HepG2 (cell line): ENCODE data around the gene RXYLT1. TPM values are rescaled to one million over a fixed set of nuclear protein-coding genes. Genes with fewer than 3 reads are reported as not detected.

Experiments used
- AGO1 ChIP-seq: fragments of 200-400 bp; formaldehyde crosslinking; IDR thresholded peaks from 2 replicates; pipeline ENCODE4 v1.6.1; 2017; ENCODE audit warnings: mild to moderate bottlenecking, low read depth, low read length, moderate library complexity; ENCODE audit not compliant: poor library complexity, severe bottlenecking
- ATF2 ChIP-seq: sonication (generic); formaldehyde crosslinking; IDR thresholded peaks from 2 replicates; pipeline ENCODE4 v1.4.0; 2020; ENCODE audit warnings: missing genetic modification reagents
- ATF4 ChIP-seq, 2 experiments: fragments of 450-650 bp in 1 of 2; sonication (generic) in 1 of 2; formaldehyde crosslinking; IDR thresholded peaks; 2 replicates each; pipeline versions ENCODE4 v1.5.0 to v1.8.0; 2020 to 2022; ENCODE audit warnings: mild to moderate bottlenecking in 1 of 2, missing genetic modification reagents in 1 of 2
- HDAC2 ChIP-seq: sonication (generic); formaldehyde crosslinking; IDR thresholded peaks from 2 replicates; pipeline ENCODE4 v1.4.0; 2020; ENCODE audit warnings: missing genetic modification reagents
- HHEX ChIP-seq: IDR thresholded peaks from 2 replicates; pipeline ENCODE4 v1.6.1; 2016; ENCODE audit warnings: control low read depth
- IKZF1 ChIP-seq: fragments of 450-650 bp; IDR thresholded peaks from 2 replicates; pipeline ENCODE4 v1.7.1; 2016
- ISL2 ChIP-seq: sonication (generic); formaldehyde crosslinking; IDR thresholded peaks from 2 replicates; pipeline ENCODE4 v1.5.0; 2020; ENCODE audit warnings: missing genetic modification reagents
- KLF9 ChIP-seq: IDR thresholded peaks from 2 replicates; pipeline ENCODE4 v1.6.1; 2016; ENCODE audit warnings: low read depth
- RARA ChIP-seq: IDR thresholded peaks from 2 replicates; pipeline ENCODE4 v1.6.1; 2016; ENCODE audit warnings: missing genetic modification reagents, missing compliant biosample characterization
- RFXAP ChIP-seq: sonication (generic); formaldehyde crosslinking; IDR thresholded peaks from 2 replicates; pipeline ENCODE4 v1.4.0; 2020; ENCODE audit warnings: missing genetic modification reagents, borderline replicate concordance
- SOX6 ChIP-seq, 2 experiments: fragments of 450-650 bp in 1 of 2; sonication (generic) in 1 of 2; formaldehyde crosslinking in 1 of 2; IDR thresholded peaks; 2 replicates each; pipeline versions ENCODE4 v1.4.0 to v1.6.1; 2017 to 2020; ENCODE audit warnings: antibody characterized with exemption in 1 of 2, mild to moderate bottlenecking in 1 of 2, missing genetic modification reagents in 1 of 2
- SP4 ChIP-seq: sonication (generic); formaldehyde crosslinking; IDR thresholded peaks from 2 replicates; pipeline ENCODE4 v1.8.1; 2023; ENCODE audit warnings: mild to moderate bottlenecking, missing genetic modification reagents
- SSRP1 ChIP-seq: IDR thresholded peaks from 2 replicates; pipeline ENCODE4 v1.6.1; 2016; ENCODE audit warnings: control low read depth
- THAP11 ChIP-seq: IDR thresholded peaks from 2 replicates; pipeline ENCODE4 v1.6.1; 2016; ENCODE audit warnings: missing biosample characterization, missing genetic modification reagents
- TSC22D2 ChIP-seq: sonication (generic); formaldehyde crosslinking; IDR thresholded peaks from 2 replicates; pipeline ENCODE4 v1.5.1; 2020; ENCODE audit warnings: missing genetic modification reagents, mild to moderate bottlenecking, borderline replicate concordance
- ZKSCAN8 ChIP-seq: IDR thresholded peaks from 2 replicates; pipeline ENCODE4 v1.6.1; 2016; ENCODE audit warnings: borderline replicate concordance, missing genetic modification reagents, missing compliant biosample characterization
- ZNF18 ChIP-seq: sonication (generic); formaldehyde crosslinking; IDR thresholded peaks from 2 replicates; pipeline ENCODE4 v1.8.0; 2022; ENCODE audit warnings: mild to moderate bottlenecking, missing genetic modification reagents; ENCODE audit not compliant: insufficient replicate concordance
- ZNF230 ChIP-seq: sonication (generic); formaldehyde crosslinking; IDR thresholded peaks from 2 replicates; pipeline ENCODE4 v1.4.0; 2020; ENCODE audit warnings: mild to moderate bottlenecking, missing genetic modification reagents
- ZNF253 ChIP-seq: sonication (generic); formaldehyde crosslinking; IDR thresholded peaks from 2 replicates; pipeline ENCODE4 v1.8.0; 2022; ENCODE audit warnings: mild to moderate bottlenecking, missing genetic modification reagents, borderline replicate concordance
- ZNF337 ChIP-seq: sonication (generic); formaldehyde crosslinking; IDR thresholded peaks from 2 replicates; pipeline ENCODE4 v1.5.1; 2020; ENCODE audit warnings: missing genetic modification reagents, low read depth, mild to moderate bottlenecking, borderline replicate concordance
- ZNF350 ChIP-seq: sonication (generic); formaldehyde crosslinking; IDR thresholded peaks from 2 replicates; pipeline ENCODE4 v1.4.0; 2020; ENCODE audit warnings: mild to moderate bottlenecking, low read depth, missing genetic modification reagents, borderline replicate concordance
- ZNF513 ChIP-seq: sonication (generic); formaldehyde crosslinking; conservative IDR thresholded peaks from 2 replicates; pipeline ENCODE4 v1.5.0; 2020; ENCODE audit warnings: missing genetic modification reagents
- ZSCAN5A ChIP-seq: sonication (generic); formaldehyde crosslinking; IDR thresholded peaks from 2 replicates; pipeline ENCODE4 v1.8.0; 2022; ENCODE audit warnings: mild to moderate bottlenecking, missing genetic modification reagents, borderline replicate concordance
- polyA plus RNA-seq, 8 experiments: library from polyadenylated mRNA; depleted of rRNA in 3 of 8; stranded (reverse) in 7 of 8; unstranded in 1 of 8; fragments of >200 nt; fragmentation: Illumina TruSeq in 4 of 8; extraction: Trizol in 4 of 8; gene quantifications; 2 replicates each; pipeline versions ENCODE4 v1.2.1 to v1.2.3, GENCODE V29; 2011 to 2016; ENCODE audit warnings: low read depth in 4 of 8, missing spikeins in 1 of 8, mixed read lengths in 1 of 8; ENCODE audit not compliant: insufficient read depth in 1 of 8
- total RNA-seq, 5 experiments: library from RNA; depleted of rRNA; stranded (reverse); fragments of >200 nt; fragmentation: Illumina TruSeq; extraction: Trizol; gene quantifications; 2 replicates each; pipeline ENCODE4 v1.2.3, GENCODE V29; 2016; ENCODE audit warnings: low read depth in 1 of 5

Gene RXYLT1
- total and polyA plus RNA-seq, 2 of the 13 experiments (the other 11 are each of a cell fraction or from before 2014, with no cell fraction given): 8.3 to 15.5 TPM

GRCh38 chr12:63843721-63844390 lies 64.1 kb downstream of the RXYLT1 start (continued):
- TF ChIP-seq ZNF337 (CRISPR knock-in tag) (peak; percentile 75; the same call in 1 of the 2 replicates), ATF4 (CRISPR knock-in tag; IDR thresholded peaks at IDR 0.05) (peak in 1 of 2 experiments; percentile 53; a peak in 1 of 4 replicates), SSRP1 (CRISPR knock-in tag) (no peak), SOX6 (IDR thresholded peaks at IDR 0.05) (no peak), SOX6 (CRISPR knock-in tag; IDR thresholded peaks at IDR 0.05) (peak; percentile 44), KLF9 (CRISPR knock-in tag) (no peak), HHEX (CRISPR knock-in tag) (no peak), RFXAP (peak; percentile 78; the same call in 1 of the 2 replicates), TSC22D2 (CRISPR knock-in tag) (peak; percentile 72; the same call in 1 of the 2 replicates), SP4 (CRISPR knock-in tag) (peak; percentile 55), THAP11 (CRISPR knock-in tag) (peak; percentile 74), AGO1 (peak; percentile 33), ZNF350 (CRISPR knock-in tag) (0 out of 2 replicates have a peak, but pooled peaks have one; percentile 34), ZNF253 (CRISPR knock-in tag) (0 out of 2 replicates have a peak, but pooled peaks have one; percentile 49), ISL2 (CRISPR knock-in tag) (peak; percentile 31; the same call in 1 of the 2 replicates), ZNF230 (CRISPR knock-in tag) (peak; percentile 45; the same call in 1 of the 2 replicates), RARA (CRISPR knock-in tag) (no peak), ATF2 (peak; percentile 64; the same call in 1 of the 2 replicates), ZSCAN5A (0 out of 2 replicates have a peak, but pooled peaks have one; percentile 43), HDAC2 (CRISPR knock-in tag) (peak; percentile 73), ZKSCAN8 (CRISPR knock-in tag) (peak; percentile 69; the same call in 1 of the 2 replicates), ZNF18 (CRISPR knock-in tag) (peak; percentile 78), IKZF1 (no peak), ZNF513 (CRISPR knock-in tag) (0 out of 2 replicates have a peak, but pooled peaks have one; percentile 26)
